GM06990 (cell line): ENCODE data around the gene AK5.

Experiments
- DNase-seq: peaks from one replicate; pipeline ENCODE4 v3.0.0-alpha.2; 2011; ENCODE audit not compliant: insufficient read length; ENCODE audit errors: extremely low read depth
- H3K27me3 ChIP-seq: replicated peaks from 2 replicates; pipeline ENCODE4 v1.6.0; 2011; ENCODE audit warnings: low read length; ENCODE audit not compliant: control insufficient read depth, insufficient read depth
- H3K36me3 ChIP-seq: 2 replicates; pipeline ENCODE4 v1.5.1; 2011; ENCODE audit warnings: low read length; ENCODE audit not compliant: control insufficient read depth, insufficient read depth
- H3K4me3 ChIP-seq: replicated peaks from 2 replicates; pipeline ENCODE4 v1.5.1; 2011; ENCODE audit warnings: low read depth, mild to moderate bottlenecking, control low read depth, low read length
- TF ChIP-seq, protein P1 (sequence below): IDR thresholded peaks from 2 replicates; pipeline ENCODE4 v1.5.1; 2011; ENCODE audit warnings: low read length, control low read depth, mild to moderate bottlenecking, inconsistent platforms; ENCODE audit not compliant: insufficient read depth, poor library complexity, severe bottlenecking

The AK5 gene

DNA sequence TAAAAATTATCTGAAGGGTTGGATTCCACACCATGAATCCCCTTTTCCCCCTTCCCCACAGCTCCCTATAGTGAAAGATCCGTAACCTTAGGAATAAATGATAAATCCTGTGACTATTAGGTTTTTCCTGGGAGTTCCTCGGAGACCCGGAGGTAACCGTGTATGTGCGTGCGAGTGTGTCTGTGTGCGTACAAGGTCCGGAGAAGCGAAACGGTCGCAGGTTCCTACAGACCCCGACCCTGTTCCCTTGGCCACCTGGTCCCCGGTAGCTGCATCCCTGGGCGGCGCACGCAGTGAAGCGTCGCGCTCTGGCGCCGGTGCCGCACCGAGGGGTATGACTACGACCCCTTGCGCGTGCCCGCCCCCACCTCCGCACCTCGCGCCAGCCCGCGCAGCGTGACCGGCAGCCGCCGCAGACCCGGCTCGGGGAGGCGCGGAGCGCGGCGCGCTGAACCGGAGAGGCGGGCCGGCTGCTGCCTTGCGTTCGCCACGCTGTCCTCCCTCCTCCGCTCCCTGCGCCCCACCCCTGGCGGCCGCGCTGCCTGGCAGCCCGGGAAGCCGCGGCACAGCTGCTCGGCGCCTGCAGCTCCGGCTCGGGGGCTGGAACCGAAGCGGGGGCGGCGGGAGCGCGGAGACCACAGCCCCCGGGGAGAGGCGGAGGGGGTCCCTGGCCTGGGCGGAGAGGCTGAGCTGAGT is at the start of gene AK5:
AK5 (plus strand) TSS at position 529 of the 696 bp plus-strand sequence. CDS start 295 bp downstream, outside the sequence.
- Histone ChIP-seq H3K36me3 (no peaks in the 10 kb centered on the region), H3K4me3 (peak within 1 kb of the TSS; percentile 51), H3K27me3 (peaks cover 3% of the 10 kb centered on the region)
- TF ChIP-seq, protein P1, sequence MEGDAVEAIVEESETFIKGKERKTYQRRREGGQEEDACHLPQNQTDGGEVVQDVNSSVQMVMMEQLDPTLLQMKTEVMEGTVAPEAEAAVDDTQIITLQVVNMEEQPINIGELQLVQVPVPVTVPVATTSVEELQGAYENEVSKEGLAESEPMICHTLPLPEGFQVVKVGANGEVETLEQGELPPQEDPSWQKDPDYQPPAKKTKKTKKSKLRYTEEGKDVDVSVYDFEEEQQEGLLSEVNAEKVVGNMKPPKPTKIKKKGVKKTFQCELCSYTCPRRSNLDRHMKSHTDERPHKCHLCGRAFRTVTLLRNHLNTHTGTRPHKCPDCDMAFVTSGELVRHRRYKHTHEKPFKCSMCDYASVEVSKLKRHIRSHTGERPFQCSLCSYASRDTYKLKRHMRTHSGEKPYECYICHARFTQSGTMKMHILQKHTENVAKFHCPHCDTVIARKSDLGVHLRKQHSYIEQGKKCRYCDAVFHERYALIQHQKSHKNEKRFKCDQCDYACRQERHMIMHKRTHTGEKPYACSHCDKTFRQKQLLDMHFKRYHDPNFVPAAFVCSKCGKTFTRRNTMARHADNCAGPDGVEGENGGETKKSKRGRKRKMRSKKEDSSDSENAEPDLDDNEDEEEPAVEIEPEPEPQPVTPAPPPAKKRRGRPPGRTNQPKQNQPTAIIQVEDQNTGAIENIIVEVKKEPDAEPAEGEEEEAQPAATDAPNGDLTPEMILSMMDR = no peak
- DNase-seq = peak; percentile 36

DNA sequence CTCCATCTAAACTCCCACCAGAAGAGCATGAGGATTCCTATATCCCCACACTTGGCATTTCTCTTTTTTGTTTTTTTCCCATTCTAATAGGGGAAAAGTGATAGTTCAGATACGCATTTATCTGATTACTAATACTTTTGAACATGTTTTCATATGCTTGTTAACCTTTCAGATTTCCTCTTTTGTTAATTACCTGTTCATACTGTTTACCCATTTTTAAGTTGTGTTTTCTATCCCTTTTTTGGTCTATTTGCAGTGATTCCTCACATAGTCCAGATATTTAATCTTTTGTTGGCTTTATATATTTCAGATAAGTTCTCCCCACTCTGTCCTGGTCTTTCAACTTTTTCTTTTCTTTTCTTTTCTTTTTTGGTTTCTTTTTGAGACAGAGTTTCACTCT is 49.0 kb upstream of the AK5 start:
- Histone ChIP-seq H3K27me3 (no peaks in the 10 kb centered on the region), H3K36me3 (no peaks in the 10 kb centered on the region), H3K4me3 (no peak overlapping the region)

GRCh38 chr1:77234096-77234495 is 47.7 kb upstream of the AK5 start:
- DNase-seq = no peak
- H3K27me3 ChIP-seq = no peaks in the 10 kb centered on the region
- TF ChIP-seq, protein P1 = no peak

More for the DNA sequence above, 49.0 kb upstream of the AK5 start:
- no peak for DNase-seq
- TF ChIP-seq, protein P1 = no peak

DNA sequence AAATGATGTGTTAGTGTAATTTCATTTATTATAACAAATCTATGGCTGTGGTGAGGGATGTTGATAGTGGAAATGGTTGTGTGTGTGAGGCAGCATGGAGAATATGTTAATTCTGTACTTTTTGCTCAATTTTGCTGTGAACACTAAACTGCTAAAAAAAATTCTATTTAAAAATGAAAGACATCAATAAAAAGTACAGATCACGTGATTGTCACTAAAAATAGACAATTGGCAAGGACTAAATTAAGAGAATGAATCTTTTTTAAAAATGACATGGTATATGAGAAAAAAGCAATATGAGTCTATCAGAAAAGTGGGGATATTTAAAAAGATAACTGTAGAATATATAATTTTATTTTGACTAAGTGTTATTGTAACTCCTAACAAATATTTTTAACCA is 46.9 kb upstream of the AK5 start:
- DNase-seq = no peak
- Histone ChIP-seq H3K27me3 (no peaks in the 10 kb centered on the region), H3K4me3 (no peak overlapping the region), H3K36me3 (no peaks in the 10 kb centered on the region)
- TF ChIP-seq, protein P1 = no peak

More at GRCh38 chr1:77234096-77234495, 47.7 kb upstream of the AK5 start:
- Histone ChIP-seq H3K4me3 (no peak overlapping the region), H3K36me3 (no peaks in the 10 kb centered on the region)

DNA sequence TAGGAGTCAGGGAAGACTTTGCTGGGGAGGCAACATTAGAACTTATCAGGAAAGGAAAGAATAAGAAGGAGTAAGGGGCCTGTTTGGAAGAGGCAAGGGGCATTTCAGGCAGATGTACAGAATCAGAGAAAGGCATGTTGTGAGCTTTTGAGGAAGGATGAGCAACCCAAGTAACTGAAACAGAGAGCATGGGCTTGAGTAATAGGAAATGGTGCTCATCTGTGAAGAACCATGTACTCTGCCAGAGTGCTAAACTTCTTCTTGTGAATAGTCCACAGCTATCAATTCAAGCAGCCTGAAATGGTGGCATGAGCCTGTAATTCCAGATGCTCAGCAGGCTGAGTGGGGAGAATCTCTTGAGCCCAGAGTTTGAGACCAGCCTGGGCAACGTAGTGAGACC is 43.4 kb upstream of the AK5 start:
- Histone ChIP-seq H3K4me3 (no peak overlapping the region), H3K36me3 (no peaks in the 10 kb centered on the region), H3K27me3 (no peaks in the 10 kb centered on the region)
- TF ChIP-seq, protein P1 = no peak
- DNase-seq = no peak

DNA sequence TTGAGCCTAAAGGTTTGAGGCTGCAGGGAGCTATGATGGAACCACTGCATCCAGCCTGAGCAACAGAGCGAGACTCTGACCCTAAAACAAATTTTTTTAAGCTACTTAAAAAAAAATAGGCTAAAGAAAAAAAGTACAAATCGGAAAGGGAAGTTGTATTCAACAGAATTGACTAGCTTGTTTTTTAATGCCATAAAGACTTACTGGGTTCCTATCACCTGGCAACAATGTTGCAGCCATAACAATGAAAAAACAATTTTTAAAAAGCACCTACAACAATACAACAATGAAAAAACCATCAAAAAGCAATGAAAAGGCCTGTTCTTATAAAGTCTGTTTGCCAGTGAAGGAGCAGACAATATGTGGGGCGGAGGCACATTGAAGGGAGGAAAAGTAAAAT is 42.5 kb upstream of the AK5 start:
- Histone ChIP-seq H3K27me3 (no peaks in the 10 kb centered on the region), H3K36me3 (no peaks in the 10 kb centered on the region), H3K4me3 (no peak overlapping the region)
- DNase-seq = no peak
- TF ChIP-seq, protein P1 = no peak
